GM12878 (cell line): ENCODE measurements around the gene CALHM1. TPM values are rescaled to one million over a fixed set of nuclear protein-coding genes. Genes with fewer than 3 reads are reported as not detected.
"Not testable (repeated sequence)": the region's sequence is repeated elsewhere in the genome, so short reads cannot be mapped to it uniquely, and the experiment has no call there.

Source experiments
- ATAC-seq: fragments of 200-7000 bp; cut with Tn5 transposase; 3 replicates; pipeline ENCODE4 v1.9.1; 2020; ENCODE audit warnings: mild to moderate bottlenecking, moderate library complexity
- BruUV-seq: library from RNA; stranded (reverse); fragments of 400-500 nt; replicated peaks from 2 replicates; lab custom pipeline; 2021; lab: Mats Ljungman, UMichigan
- CTCF ChIA-PET: fragments of 300-600 bp; sonication (Branson Sonifier 250); formaldehyde crosslinking; extraction: SDS; loops from one replicate; lab custom pipeline; 2021; ENCODE audit warnings: inconsistent platforms; lab: Yijun Ruan, JAX
- POLR2A ChIA-PET: fragments of 350-600 bp; formaldehyde crosslinking; extraction: SDS; loops from one replicate; lab custom pipeline; 2021; ENCODE audit warnings: inconsistent platforms; lab: Charles Lee
- RAD21 ChIA-PET: fragments of 300-600 bp; sonication (Branson Sonifier 250); formaldehyde crosslinking; loops from one replicate; lab custom pipeline; 2023; ENCODE audit warnings: antibody characterized with exemption; ENCODE audit not compliant: unreplicated experiment; lab: Charles Lee
- SMC1A ChIA-PET: fragments of 300-600 bp; sonication (Branson Sonifier 250); formaldehyde crosslinking; loops from one replicate; lab custom pipeline; 2023; ENCODE audit not compliant: unreplicated experiment, uncharacterized antibody; lab: Charles Lee
- DNase-seq: peaks from one replicate; pipeline ENCODE4 v3.0.0-alpha.2; 2011; ENCODE audit warnings: low read depth, low spot score
- FAIRE-seq: peaks from 3 replicates; lab custom pipeline; 2011; peaks lifted over from hg19 to GRCh38; lab: Jason Lieb, UNC
- H2AFZ ChIP-seq: 2 replicates; pipeline ENCODE4 v1.6.0; 2011; ENCODE audit warnings: low read depth, low read length, control low read depth; ENCODE audit not compliant: control insufficient read depth
- H3K27ac ChIP-seq: 2 replicates; pipeline ENCODE4 v1.5.1; 2011; ENCODE audit warnings: control low read depth; ENCODE audit not compliant: control insufficient read depth, insufficient read depth
- H3K27me3 ChIP-seq, 2 experiments: replicated peaks in 1 of 2; 2 replicates each; pipeline versions ENCODE4 v1.6.0 to v1.6.1; 2011; ENCODE audit warnings: low read length in 1 of 2; ENCODE audit not compliant: control insufficient read depth in 2 of 2, insufficient read depth in 2 of 2
- H3K36me3 ChIP-seq, 2 experiments: 2 replicates each; pipeline ENCODE4 v1.5.1; 2011; ENCODE audit warnings: low read length in 1 of 2; ENCODE audit not compliant: control insufficient read depth in 2 of 2, insufficient read depth in 2 of 2
- H3K4me1 ChIP-seq: 2 replicates; pipeline ENCODE4 v1.6.1; 2011; ENCODE audit warnings: mild to moderate bottlenecking, low read length, moderate library complexity, mixed read lengths; ENCODE audit not compliant: control insufficient read depth, insufficient read depth
- H3K4me2 ChIP-seq: 2 replicates; pipeline ENCODE4 v1.6.0; 2011; ENCODE audit warnings: control low read depth; ENCODE audit not compliant: control insufficient read depth, insufficient read depth
- H3K4me3 ChIP-seq: fragments of 200-600 bp; sonication (generic); 2 replicates; pipeline ENCODE4 v1.5.1; 2016
- H3K79me2 ChIP-seq: 2 replicates; pipeline ENCODE4 v1.6.0; 2011; ENCODE audit warnings: low read length; ENCODE audit not compliant: control insufficient read depth, insufficient read depth
- H3K9ac ChIP-seq: 2 replicates; pipeline ENCODE4 v1.8.0; 2011; ENCODE audit warnings: low read length, control low read depth, mixed read lengths; ENCODE audit not compliant: control insufficient read depth, insufficient read depth
- H3K9me3 ChIP-seq: replicated peaks from 3 replicates; pipeline ENCODE4 v1.5.1; 2011; ENCODE audit warnings: mild to moderate bottlenecking, low read length; ENCODE audit not compliant: control insufficient read depth, insufficient read depth
- H4K20me1 ChIP-seq: 2 replicates; pipeline ENCODE4 v1.6.0; 2011; ENCODE audit not compliant: control insufficient read depth, insufficient read depth
- BCL11A ChIP-seq: IDR thresholded peaks from 2 replicates; pipeline ENCODE4 v1.6.1; 2011; ENCODE audit warnings: low read depth, low read length
- BHLHE40 ChIP-seq, 2 experiments: fragments of 450-650 bp in 1 of 2; IDR thresholded peaks; 2 replicates each; pipeline ENCODE4 v1.6.1; 2011 to 2017; ENCODE audit warnings: low read depth in 2 of 2, borderline replicate concordance in 1 of 2, improper control_type of control experiment in 1 of 2, low read length in 1 of 2, mild to moderate bottlenecking in 1 of 2
- CBFB ChIP-seq: IDR thresholded peaks from 2 replicates; pipeline ENCODE4 v1.6.1; 2016; ENCODE audit warnings: antibody characterized with exemption, low read depth
- EZH2 ChIP-seq: IDR thresholded peaks from 2 replicates; pipeline ENCODE4 v1.6.1; 2012; ENCODE audit warnings: low read depth, mild to moderate bottlenecking, control low read depth, inconsistent platforms, low read length, borderline replicate concordance; ENCODE audit not compliant: control insufficient read depth
- GABPA ChIP-seq: IDR thresholded peaks from 2 replicates; pipeline ENCODE4 v1.6.1; 2014; ENCODE audit warnings: antibody characterized with exemption, low read depth, mild to moderate bottlenecking, inconsistent platforms
- HSF1 ChIP-seq: fragments of 150-350 bp; IDR thresholded peaks from 2 replicates; pipeline ENCODE4 v1.6.1; 2014; ENCODE audit warnings: mild to moderate bottlenecking, low read depth, low read length
- MXI1 ChIP-seq: fragments of 150-350 bp; IDR thresholded peaks from 2 replicates; pipeline ENCODE4 v1.6.1; 2011; ENCODE audit warnings: low read depth, mild to moderate bottlenecking, inconsistent platforms, low read length, improper control_type of control experiment
- RAD51 ChIP-seq: fragments of 450-650 bp; IDR thresholded peaks from 2 replicates; pipeline ENCODE4 v1.6.1; 2016; ENCODE audit warnings: moderate library complexity, mild to moderate bottlenecking, inconsistent platforms
- SIN3A ChIP-seq: IDR thresholded peaks from 2 replicates; pipeline ENCODE4 v1.6.1; 2012; ENCODE audit warnings: low read depth, low read length, improper control_type of control experiment
- SREBF1 ChIP-seq: IDR thresholded peaks from 2 replicates; pipeline ENCODE4 v1.6.1; 2012; ENCODE audit warnings: mild to moderate bottlenecking, low read length
- ZNF207 ChIP-seq: fragments of 450-650 bp; IDR thresholded peaks from 2 replicates; pipeline ENCODE4 v1.6.1; 2014; ENCODE audit warnings: antibody characterized with exemption, mild to moderate bottlenecking, borderline replicate concordance
- WGBS: methylation state at CpG from one replicate; pipeline ENCODE4 v1.1.6; 2016; ENCODE audit warnings: low lambda C conversion rate; ENCODE audit not compliant: insufficient replicate concordance, insufficient coverage; ENCODE audit errors: missing lambda C conversion rate; 5-methylcytosine and 5-hydroxymethylcytosine counted together
- in situ Hi-C: fragments of 300-500 bp; cut with MboI; formaldehyde crosslinking; loops from 9 replicates; pipeline ENCODE4 v1.14.3; 2018; ENCODE audit warnings: mixed read lengths
- intact Hi-C: fragments of 100-400 bp; cut with micrococcal nuclease; formaldehyde crosslinking; loops from one replicate; pipeline ENCODE4 v1.14.2; 2022; ENCODE audit not compliant: unreplicated experiment
- polyA plus RNA-seq, 11 experiments: library from polyadenylated mRNA; depleted of rRNA in 4 of 11; unstranded in 6 of 11; stranded (reverse) in 5 of 11; fragments of >200 nt; fragmentation: Nextera tagmentation in 4 of 11; fragmentation: Illumina TruSeq in 1 of 11; extraction: Ambion mirVana in 4 of 11; extraction: Trizol in 1 of 11; gene quantifications; 1 replicate in 1 of 11; 2 replicates in 10 of 11; pipeline versions ENCODE4 v1.2.1 to v1.2.3, GENCODE V29; 2011 to 2016; ENCODE audit warnings: inconsistent platforms in 2 of 11, missing spikeins in 2 of 11, low read depth in 1 of 11
- total RNA-seq, 4 experiments: library from RNA; depleted of rRNA in 3 of 4; stranded (reverse); fragments of >200 nt in 3 of 4; fragmentation: Illumina TruSeq in 1 of 4; extraction: Trizol in 1 of 4; gene quantifications; 2 replicates each; pipeline versions ENCODE4 v1.2.1 to v1.2.3, GENCODE V29; 2013 to 2021

The CALHM1 gene
- total and polyA plus RNA-seq, 10 of the 15 experiments (the other 5 are each of a cell fraction or from before 2014, with no cell fraction given): 0.05 to 1.7 (median 0.17) TPM

- in situ Hi-C loops, H2AFZ ChIP-seq, H3K4me1 ChIP-seq, DNase-seq, H3K27me3 ChIP-seq, H3K4me2 ChIP-seq, ATAC-seq, FAIRE-seq, H3K36me3 ChIP-seq, H3K4me3 ChIP-seq, H3K9me3 ChIP-seq, H3K9ac ChIP-seq, H3K27ac ChIP-seq, H3K79me2 ChIP-seq, BruUV-seq, RAD21 ChIA-PET, H4K20me1 ChIP-seq: not testable (repeated sequence)
- 22% methylated on average over 6 of the region's 6 CpGs for WGBS
- intact Hi-C loops: loop anchor here (5.0 kb wide), 1 partner anchor 89 kb away; no protein-coding TSS in a partner anchor
- ChIA-PET CTCF (interaction anchor here (1.3 to 2.1 kb wide), 5 partner anchors 12 to 89 kb away, joined by 3 to 11 read pairs (median 6); no protein-coding TSS in a partner anchor), SMC1A (interaction anchor here (1.2 to 1.7 kb wide), 4 partner anchors 9 to 18 kb away, joined by 3 to 7 read pairs (median 4); no protein-coding TSS in a partner anchor), POLR2A (interaction anchor here (0.7 kb wide), 1 partner anchor 36 kb away, joined by 4 read pairs; no protein-coding TSS in a partner anchor)
These were observed 45.1 kb upstream of the CALHM1 start for GRCh38 chr10:103503777-103504176.

- Histone ChIP-seq H3K4me2 (no peak overlapping the region), H4K20me1 (no peaks in the 10 kb centered on the region), H3K9ac (no peak overlapping the region), H3K4me1 (peaks cover 6% of the 10 kb centered on the region), H2AFZ (no peak overlapping the region), H3K79me2 (no peaks in the 10 kb centered on the region), H3K27ac (no peak overlapping the region), H3K36me3 (no peaks in the 10 kb centered on the region), H3K4me3 (no peak overlapping the region), H3K27me3 (peaks cover 0 to 3% of the 10 kb centered on the region in 2 experiments; a peak in 2 of 4 replicates), H3K9me3 (no peaks in the 10 kb centered on the region)
- DNase-seq (no peak), ATAC-seq (no peak), FAIRE-seq (no peak)
- no TSS peak for BruUV-seq
- ChIA-PET RAD21 (interaction anchor here (0.7 kb wide), 1 partner anchor 10 kb away, joined by 3 read pairs; no protein-coding TSS in a partner anchor), POLR2A (interaction anchor here (0.7 kb wide), 1 partner anchor 37 kb away, joined by 4 read pairs; no protein-coding TSS in a partner anchor), CTCF (interaction anchor here (1.3 to 2.1 kb wide), 6 partner anchors 12 to 90 kb away, joined by 3 to 11 read pairs (median 5); no protein-coding TSS in a partner anchor), SMC1A (interaction anchor here (1.2 to 1.7 kb wide), 3 partner anchors 10 to 17 kb away, joined by 3 to 7 read pairs (median 4); no protein-coding TSS in a partner anchor)
- no peak for TF ChIP-seq SIN3A
- no peak for TF ChIP-seq BHLHE40 (IDR thresholded peaks at IDR 0.05; ENCODE audit: borderline replicate concordance in 1 of 2, low read depth in 2 of 2, low read length in 1 of 2)
- TF ChIP-seq HSF1: no peak
- TF ChIP-seq MXI1: no peak
- no peak for TF ChIP-seq RAD51
- TF ChIP-seq ZNF207: no peak
- no peak for TF ChIP-seq BCL11A
- no peak for TF ChIP-seq CBFB
- TF ChIP-seq SREBF1: no peak
- TF ChIP-seq GABPA: no peak
- TF ChIP-seq EZH2: no peak
- in situ Hi-C loops: no loop called here
- intact Hi-C loops: loop anchor here (5.0 kb wide), 1 partner anchor 89 kb away; no protein-coding TSS in a partner anchor
- WGBS: 52% methylated on average over 13 of the region's 13 CpGs
These were observed 44.4 kb upstream of the CALHM1 start for GRCh38 chr10:103502849-103503660.
